SK-N-SH treated with all-trans-retinoic acid at 6 μM for 48 hours (cell line): Measurements from ENCODE around the gene LPCAT3.

ENCODE experiments used
- ATAC-seq: fragments of 200-7000 bp; cut with Tn5 transposase; 3 replicates; pipeline ENCODE4 v1.9.1; 2020; ENCODE audit warnings: mild to moderate bottlenecking, moderate library complexity
- ARNTL ChIP-seq: fragments of 450-650 bp; formaldehyde crosslinking; IDR thresholded peaks from 2 replicates; pipeline ENCODE4 v1.5.0; 2020; ENCODE audit warnings: low read depth, mild to moderate bottlenecking, moderate library complexity, borderline replicate concordance
- BACH2 ChIP-seq: fragments of 250-450 bp; sonication (Bioruptor Pico); IDR thresholded peaks from 2 replicates; pipeline ENCODE4 v1.9.0; 2021; ENCODE audit warnings: mild to moderate bottlenecking, borderline replicate concordance
- CREB5 ChIP-seq: fragments of 250-450 bp; sonication (Bioruptor Pico); IDR thresholded peaks from 2 replicates; pipeline ENCODE4 v1.5.1; 2020; ENCODE audit warnings: low read depth, mild to moderate bottlenecking, moderate library complexity
- CSDC2 ChIP-seq: fragments of 250-450 bp; sonication (Bioruptor Pico); IDR thresholded peaks from 2 replicates; pipeline ENCODE4 v1.5.0; 2020; ENCODE audit warnings: mild to moderate bottlenecking, moderate library complexity
- CSRNP3 ChIP-seq: fragments of 250-450 bp; sonication (Bioruptor Pico); IDR thresholded peaks from 2 replicates; pipeline ENCODE4 v1.5.1; 2021; ENCODE audit warnings: mild to moderate bottlenecking, moderate library complexity
- GLIS3 ChIP-seq: fragments of 250-450 bp; sonication (Bioruptor Pico); IDR thresholded peaks from 2 replicates; pipeline ENCODE4 v1.5.0; 2020; ENCODE audit warnings: mild to moderate bottlenecking, moderate library complexity
- ISL1 ChIP-seq: fragments of 250-450 bp; sonication (Bioruptor Pico); IDR thresholded peaks from 2 replicates; pipeline ENCODE4 v2.1.2; 2022; ENCODE audit warnings: mild to moderate bottlenecking, moderate library complexity
- OSR1 ChIP-seq: fragments of 250-450 bp; sonication (Bioruptor Pico); IDR thresholded peaks from 2 replicates; pipeline ENCODE4 v1.8.0; 2022; ENCODE audit warnings: moderate library complexity, mild to moderate bottlenecking, inconsistent platforms
- PATZ1 ChIP-seq: fragments of 250-450 bp; sonication (Bioruptor Pico); IDR thresholded peaks from 2 replicates; pipeline ENCODE4 v1.8.0; 2020; ENCODE audit warnings: mild to moderate bottlenecking, moderate library complexity, borderline replicate concordance
- POU6F1 ChIP-seq: fragments of 250-450 bp; sonication (Bioruptor Pico); IDR thresholded peaks from 2 replicates; pipeline ENCODE4 v1.8.0; 2021; ENCODE audit warnings: low read depth, mild to moderate bottlenecking, moderate library complexity, borderline replicate concordance
- PPARA ChIP-seq: fragments of 250-450 bp; sonication (Bioruptor Pico); IDR thresholded peaks from 2 replicates; pipeline ENCODE4 v1.5.0; 2020; ENCODE audit warnings: mild to moderate bottlenecking, borderline replicate concordance
- SNAI2 ChIP-seq: fragments of 250-450 bp; sonication (Bioruptor Pico); IDR thresholded peaks from 2 replicates; pipeline ENCODE4 v1.5.0; 2020; ENCODE audit warnings: mild to moderate bottlenecking, moderate library complexity
- TCF4 ChIP-seq: fragments of 250-450 bp; sonication (Bioruptor Pico); IDR thresholded peaks from 2 replicates; pipeline ENCODE4 v1.8.0; 2021; ENCODE audit warnings: mild to moderate bottlenecking, moderate library complexity, borderline replicate concordance
- TSHZ2 ChIP-seq: fragments of 250-450 bp; sonication (Bioruptor Pico); IDR thresholded peaks from 2 replicates; pipeline ENCODE4 v1.5.0; 2020; ENCODE audit warnings: mild to moderate bottlenecking, moderate library complexity
- ZFP3 ChIP-seq: fragments of 250-450 bp; sonication (Bioruptor Pico); IDR thresholded peaks from 2 replicates; pipeline ENCODE4 v1.5.0; 2020; ENCODE audit warnings: mild to moderate bottlenecking, moderate library complexity
- ZFP30 ChIP-seq: fragments of 450-650 bp; formaldehyde crosslinking; IDR thresholded peaks from 2 replicates; pipeline ENCODE4 v1.5.0; 2022; ENCODE audit warnings: mild to moderate bottlenecking, moderate library complexity
- ZNF565 ChIP-seq: fragments of 450-650 bp; formaldehyde crosslinking; conservative IDR thresholded peaks from 2 replicates; pipeline ENCODE4 v1.5.0; 2020; ENCODE audit warnings: low read depth, mild to moderate bottlenecking, moderate library complexity
- ZNF70 ChIP-seq: fragments of 450-650 bp; formaldehyde crosslinking; IDR thresholded peaks from 2 replicates; pipeline ENCODE4 v1.5.0; 2020; ENCODE audit warnings: mild to moderate bottlenecking, moderate library complexity
- ZNF8 ChIP-seq: fragments of 450-650 bp; formaldehyde crosslinking; IDR thresholded peaks from 2 replicates; pipeline ENCODE4 v1.5.0; 2020; ENCODE audit warnings: mild to moderate bottlenecking, moderate library complexity

LPCAT3 gene

GRCh38 chr12:6979453-6979852 lies 38.8 kb downstream of the LPCAT3 start:
- no peak; the same call in 2 of the 3 replicates for ATAC-seq
- TF ChIP-seq ZNF565 = no peak
- no peak for TF ChIP-seq POU6F1 (CRISPR knock-in tag)
- no peak for TF ChIP-seq CREB5 (CRISPR knock-in tag)
- TF ChIP-seq SNAI2 = no peak
- no peak for TF ChIP-seq BACH2 (CRISPR knock-in tag)
- no peak for TF ChIP-seq ZNF70 (CRISPR knock-in tag)
- no peak for TF ChIP-seq ARNTL (CRISPR knock-in tag)
- no peak for TF ChIP-seq CSRNP3
- no peak for TF ChIP-seq PATZ1 (CRISPR knock-in tag)
- no peak for TF ChIP-seq GLIS3
- TF ChIP-seq PPARA = no peak

- peak; percentile 8; the same call in 2 of the 3 replicates for ATAC-seq
Observed at GRCh38 chr12:6979021-6979420, 39.3 kb downstream of the LPCAT3 start.

More at GRCh38 chr12:6979021-6979420, 39.3 kb downstream of the LPCAT3 start:
- no peak for TF ChIP-seq SNAI2
- no peak for TF ChIP-seq ZNF8 (CRISPR knock-in tag)
- TF ChIP-seq ZFP3 (CRISPR knock-in tag) = no peak
- TF ChIP-seq TSHZ2 (CRISPR knock-in tag) = no peak
- no peak for TF ChIP-seq ZFP30
- TF ChIP-seq CSDC2 = no peak
- TF ChIP-seq CSRNP3 = no peak
- TF ChIP-seq TCF4 = no peak
- TF ChIP-seq POU6F1 (CRISPR knock-in tag) = no peak
- TF ChIP-seq ISL1 (CRISPR knock-in tag) = no peak
- no peak for TF ChIP-seq OSR1 (CRISPR knock-in tag)
- no peak for TF ChIP-seq ARNTL (CRISPR knock-in tag)
- TF ChIP-seq, all 23 proteins: peak for 0
